HL-60/S4 treated with phorbol 12-myristate 13-acetate at 8.2 ng/mL for 4 days and 3 days (cell line): ENCODE measurements around the gene P4HTM.

ENCODE experiments used
- in situ Hi-C: fragments of 300-500 bp; cut with MboI; formaldehyde crosslinking; loops from 2 replicates; pipeline ENCODE4 v1.15.0; 2022; ENCODE audit warnings: low sequenced_read_pairs

Gene P4HTM

GRCh38 chr3:49021813-49022687 lies 32.0 kb downstream of the P4HTM start, which contains the start of gene NDUFAF3:
TSS of gene NDUFAF3 (plus strand) at chr3:49022121. CDS start at chr3:49022145, 24 bp downstream.
- in situ Hi-C loops, result no loop called here

GRCh38 chr3:49022688-49023171 lies 32.7 kb downstream of the P4HTM start:
- in situ Hi-C loops, result no loop called here

- in situ Hi-C loops, result no loop called here
Measured at GRCh38 chr3:49023775-49024174, 33.7 kb downstream of the P4HTM start.

- in situ Hi-C loops, result no loop called here
Measured at GRCh38 chr3:49024449-49024848, 34.4 kb downstream of the P4HTM start.

GRCh38 chr3:49025005-49025792 lies 35.2 kb downstream of the P4HTM start:
- in situ Hi-C loops, result no loop called here

GRCh38 chr3:49025793-49026520 lies 35.9 kb downstream of the P4HTM start:
- in situ Hi-C loops, result no loop called here

GRCh38 chr3:49026536-49026935 lies 36.5 kb downstream of the P4HTM start:
- in situ Hi-C loops, result no loop called here

GRCh38 chr3:49027634-49028033 lies 37.6 kb downstream of the P4HTM start:
- in situ Hi-C loops, result no loop called here

- in situ Hi-C loops, result no loop called here
Measured at GRCh38 chr3:49028298-49028672, 38.2 kb downstream of the P4HTM start.

- in situ Hi-C loops, result no loop called here
Measured at GRCh38 chr3:49028673-49029562, 38.9 kb downstream of the P4HTM start, which contains the start of gene IMPDH2. TSS of gene IMPDH2 (minus strand) at chr3:49029398. CDS start at chr3:49029350, 48 bp downstream.

GRCh38 chr3:49029563-49029884 lies 39.5 kb downstream of the P4HTM start:
- in situ Hi-C loops, result no loop called here

GRCh38 chr3:49030321-49030720 lies 40.3 kb downstream of the P4HTM start:
- in situ Hi-C loops, result no loop called here

- in situ Hi-C loops, result no loop called here
Measured at GRCh38 chr3:49032646-49033304, 42.7 kb downstream of the P4HTM start.

- in situ Hi-C loops, result no loop called here
Measured at GRCh38 chr3:49034650-49035049, 44.6 kb downstream of the P4HTM start.

GRCh38 chr3:49035281-49035680 lies 45.2 kb downstream of the P4HTM start:
- in situ Hi-C loops, result no loop called here

GRCh38 chr3:49053543-49053942 lies 63.5 kb downstream of the P4HTM start:
- in situ Hi-C loops, result no loop called here

- in situ Hi-C loops, result no loop called here
Measured at GRCh38 chr3:49054344-49054862, 64.4 kb downstream of the P4HTM start.
